IMR-90 (cell line): Measurements from ENCODE around the gene KIF21A. TPM values are rescaled to one million over a fixed set of nuclear protein-coding genes. Genes with fewer than 3 reads are reported as not detected.

Experiments
- ATAC-seq: fragments of 200-7000 bp; cut with Tn5 transposase; 2 replicates; pipeline ENCODE4 v1.9.1; 2020; ENCODE audit warnings: low read depth, mild to moderate bottlenecking, moderate library complexity
- BruUV-seq: library from RNA; stranded (reverse); fragments of 400-500 nt; replicated peaks from 2 replicates; lab custom pipeline; 2021; lab: Mats Ljungman, UMichigan
- CTCF ChIA-PET: fragments of 300-600 bp; formaldehyde crosslinking; extraction: SDS; loops from one replicate; lab custom pipeline; 2021; ENCODE audit warnings: antibody characterized with exemption; lab: Yijun Ruan, JAX
- POLR2A ChIA-PET: fragments of 300-600 bp; sonication (Branson Sonifier 250); formaldehyde crosslinking; loops from one replicate; lab custom pipeline; 2022; ENCODE audit warnings: antibody characterized with exemption; ENCODE audit not compliant: unreplicated experiment; lab: Charles Lee
- DNase-seq: peaks from one replicate; pipeline ENCODE4 v3.0.0; 2013
- H2AFZ ChIP-seq: replicated peaks from 2 replicates; pipeline ENCODE3; 2013; ENCODE audit warnings: low read length, mild to moderate bottlenecking; ENCODE audit not compliant: poor library complexity
- H2AK5ac ChIP-seq: 2 replicates; pipeline ENCODE4 v1.6.1; 2013; ENCODE audit warnings: low read depth, low read length, inconsistent platforms
- H2AK9ac ChIP-seq: replicated peaks from 2 replicates; pipeline ENCODE3; 2013; ENCODE audit warnings: mild to moderate bottlenecking, low read depth, low read length, moderate library complexity; ENCODE audit not compliant: poor library complexity
- H2BK120ac ChIP-seq: 2 replicates; pipeline ENCODE4 v1.6.1; 2013; ENCODE audit warnings: low read depth, low read length, inconsistent platforms
- H2BK15ac ChIP-seq: 3 replicates; pipeline ENCODE4 v1.6.1; 2013; ENCODE audit warnings: low read depth, low read length, inconsistent platforms
- H2BK20ac ChIP-seq: 2 replicates; pipeline ENCODE4 v1.6.1; 2013; ENCODE audit warnings: low read depth, mild to moderate bottlenecking, inconsistent platforms, low read length, moderate library complexity
- H2BK5ac ChIP-seq: 2 replicates; pipeline ENCODE4 v1.6.1; 2013; ENCODE audit warnings: mild to moderate bottlenecking, low read depth, low read length, inconsistent platforms; ENCODE audit not compliant: poor library complexity, severe bottlenecking
- H3K14ac ChIP-seq: replicated peaks from 2 replicates; pipeline ENCODE4 v1.6.1; 2013; ENCODE audit warnings: low read depth, low read length, inconsistent platforms
- H3K18ac ChIP-seq: 2 replicates; pipeline ENCODE4 v1.6.1; 2013; ENCODE audit warnings: low read depth, low read length, control low read depth
- H3K23ac ChIP-seq: 2 replicates; pipeline ENCODE4 v1.6.1; 2013; ENCODE audit warnings: low read depth, low read length, inconsistent platforms
- H3K27ac ChIP-seq: 2 replicates; pipeline ENCODE4 v1.5.1; 2013; ENCODE audit warnings: mild to moderate bottlenecking, control low read depth, low read length; ENCODE audit not compliant: insufficient read depth
- H3K27me3 ChIP-seq: 2 replicates; pipeline ENCODE4 v1.6.1; 2013; ENCODE audit warnings: low read length; ENCODE audit not compliant: control insufficient read depth, insufficient read depth
- H3K36me3 ChIP-seq: 2 replicates; pipeline ENCODE4 v1.6.1; 2013; ENCODE audit warnings: low read length, mixed read lengths; ENCODE audit not compliant: control insufficient read depth, insufficient read depth
- H3K4ac ChIP-seq: 2 replicates; pipeline ENCODE4 v1.6.1; 2013; ENCODE audit warnings: low read depth, low read length, inconsistent platforms
- H3K4me1 ChIP-seq: 2 replicates; pipeline ENCODE4 v1.6.1; 2013; ENCODE audit warnings: low read length, mixed read lengths; ENCODE audit not compliant: control insufficient read depth, insufficient read depth
- H3K4me2 ChIP-seq: 2 replicates; pipeline ENCODE4 v1.6.1; 2013; ENCODE audit warnings: low read depth, mild to moderate bottlenecking, control low read depth, low read length, moderate library complexity
- H3K4me3 ChIP-seq: 2 replicates; pipeline ENCODE4 v1.5.1; 2013; ENCODE audit warnings: low read depth, mild to moderate bottlenecking, control low read depth, low read length, moderate library complexity; ENCODE audit not compliant: insufficient read depth
- H3K56ac ChIP-seq: 2 replicates; pipeline ENCODE4 v1.6.1; 2013; ENCODE audit warnings: low read length, inconsistent platforms; ENCODE audit not compliant: insufficient read depth; ENCODE audit errors: extremely low read depth
- H3K79me1 ChIP-seq, 2 experiments: 2 replicates each; pipeline ENCODE4 v1.6.1; 2013; ENCODE audit warnings: low read length in 2 of 2, inconsistent platforms in 1 of 2, low read depth in 1 of 2
- H3K9ac ChIP-seq: 2 replicates; pipeline ENCODE4 v1.6.1; 2013; ENCODE audit warnings: low read depth, low read length, control low read depth
- H3K9me1 ChIP-seq: 2 replicates; pipeline ENCODE4 v1.6.1; 2013; ENCODE audit warnings: low read length, inconsistent platforms; ENCODE audit not compliant: insufficient read depth
- H3K9me3 ChIP-seq: 2 replicates; pipeline ENCODE4 v1.6.1; 2013; ENCODE audit warnings: low read length; ENCODE audit not compliant: control insufficient read depth, insufficient read depth
- H4K20me1 ChIP-seq: 2 replicates; pipeline ENCODE4 v1.6.1; 2013; ENCODE audit warnings: low read length, inconsistent platforms; ENCODE audit not compliant: insufficient read depth
- H4K5ac ChIP-seq: 2 replicates; pipeline ENCODE4 v1.6.1; 2013; ENCODE audit warnings: mild to moderate bottlenecking, low read depth, low read length, control low read depth
- H4K8ac ChIP-seq, 2 experiments: 2 replicates each; pipeline ENCODE4 v1.6.1; 2013; ENCODE audit warnings: low read depth in 2 of 2, low read length in 2 of 2, control low read depth in 1 of 2, inconsistent platforms in 1 of 2
- H4K91ac ChIP-seq: 2 replicates; pipeline ENCODE4 v1.6.1; 2013; ENCODE audit warnings: low read depth, low read length, inconsistent platforms; ENCODE audit not compliant: insufficient read depth
- ELK1 ChIP-seq: fragments of 150-350 bp; IDR thresholded peaks from 2 replicates; pipeline ENCODE4 v1.6.1; 2016; ENCODE audit warnings: low read depth, mild to moderate bottlenecking, low read length, moderate library complexity, borderline replicate concordance
- MAZ ChIP-seq: IDR thresholded peaks from 2 replicates; pipeline ENCODE4 v1.6.1; 2012; ENCODE audit warnings: low read depth, mild to moderate bottlenecking, low read length, improper control_type of control experiment, moderate library complexity, borderline replicate concordance
- MXI1 ChIP-seq: IDR thresholded peaks from 2 replicates; pipeline ENCODE4 v1.6.1; 2012; ENCODE audit warnings: low read depth, mild to moderate bottlenecking, low read length, moderate library complexity, borderline replicate concordance
- RCOR1 ChIP-seq: IDR thresholded peaks from 2 replicates; pipeline ENCODE4 v1.6.1; 2012; ENCODE audit warnings: mild to moderate bottlenecking, low read length, improper control_type of control experiment; ENCODE audit not compliant: insufficient replicate concordance
- RFX5 ChIP-seq: IDR thresholded peaks from 2 replicates; pipeline ENCODE4 v1.8.0; 2012; ENCODE audit warnings: low read depth, mild to moderate bottlenecking, low read length, moderate library complexity
- SMC3 ChIP-seq: fragments of 150-350 bp; IDR thresholded peaks from 2 replicates; pipeline ENCODE4 v1.6.1; 2016; ENCODE audit warnings: low read depth, mild to moderate bottlenecking, antibody characterized with exemption, low read length, moderate library complexity
- USF2 ChIP-seq: fragments of 150-350 bp; IDR thresholded peaks from 2 replicates; pipeline ENCODE4 v1.6.1; 2017; ENCODE audit warnings: mild to moderate bottlenecking, antibody characterized with exemption, low read length, low read depth
- WGBS, 2 experiments: methylation state at CpG; one replicate each; pipeline versions ENCODE4 v1.1.5 to v1.1.7; 2013; ENCODE audit warnings: missing lambda C conversion rate in 2 of 2; ENCODE audit not compliant: insufficient read length in 1 of 2; ENCODE audit errors: extremely low coverage in 2 of 2; 5-methylcytosine and 5-hydroxymethylcytosine counted together
- dilution Hi-C: fragments of 300-500 bp; cut with HindIII; formaldehyde crosslinking; loops from one replicate; pipeline ENCODE4 v1.14.3; 2018; ENCODE audit warnings: low sequenced_read_pairs; ENCODE audit not compliant: unreplicated experiment
- in situ Hi-C: fragments of 300-500 bp; cut with MboI; formaldehyde crosslinking; loops from 3 replicates; pipeline ENCODE4 v1.14.3; 2019; ENCODE audit warnings: low sequenced_read_pairs, inconsistent platforms, mixed read lengths
- intact Hi-C: fragments of 100-400 bp; cut with micrococcal nuclease; formaldehyde crosslinking; loops from 2 replicates; pipeline ENCODE4 v1.10.0; 2022
- polyA plus RNA-seq, 3 experiments: library from polyadenylated mRNA; depleted of rRNA; stranded (reverse); fragments of >200 nt; gene quantifications; 2 replicates each; pipeline ENCODE4 v1.2.3, GENCODE V29; 2012; ENCODE audit warnings: low replicate concordance in 1 of 3
- total RNA-seq: library from RNA; depleted of rRNA; stranded (reverse); fragments of >200 nt; gene quantifications from 2 replicates; pipeline ENCODE4 v1.2.3, GENCODE V29; 2012

The KIF21A gene
- total and polyA plus RNA-seq, 2 of the 4 experiments (the other 2 are of a cell fraction): 0.38 to 1.1 TPM

- Histone ChIP-seq H3K56ac (no peak overlapping the region), H3K9me1 (no peaks in the 10 kb centered on the region), H2AFZ (no peak overlapping the region), H3K9ac (no peak overlapping the region), H3K4me1 (no peaks in the 10 kb centered on the region), H3K79me1 (no peaks in the 10 kb centered on the region), H3K9me3 (no peaks in the 10 kb centered on the region; the same call in 1 of the 2 replicates), H3K27ac (no peak overlapping the region), H2BK20ac (no peak overlapping the region), H4K5ac (no peak overlapping the region), H4K91ac (no peak overlapping the region), H2BK5ac (no peak overlapping the region), H3K27me3 (no peaks in the 10 kb centered on the region), H2BK120ac (no peak overlapping the region), H3K4me2 (no peak overlapping the region), H4K20me1 (no peaks in the 10 kb centered on the region), H3K18ac (no peak overlapping the region), H3K4me3 (no peak overlapping the region), H2AK5ac (no peak overlapping the region), H3K23ac (no peak overlapping the region), H3K14ac (no peak overlapping the region), H2AK9ac (no peak overlapping the region), H4K8ac (no peak overlapping the region), H3K4ac (no peak overlapping the region), H3K36me3 (no peaks in the 10 kb centered on the region), H2BK15ac (no peak overlapping the region)
- no TSS peak for BruUV-seq
- WGBS, 2 experiments: 40% methylated on average over 2 of the region's 5 CpGs; no CpG with 5 or more reads in 1 of the 2 experiments
- ATAC-seq: no peak
- DNase-seq: no peak
- TF ChIP-seq MXI1 (no peak), ELK1 (no peak), SMC3 (no peak), RFX5 (no peak), MAZ (no peak), USF2 (no peak), RCOR1 (no peak)
- intact Hi-C loops (no loop called here), in situ Hi-C loops (no loop called here), dilution Hi-C loops (no loop called here)
- ChIA-PET POLR2A (no interaction called here), CTCF (no interaction called here)
These were observed 49.0 kb downstream of the KIF21A start for GRCh38 chr12:39393890-39394289.
